Measurements from ENCODE around the gene PRDM16.

The PRDM16 gene

DNA sequence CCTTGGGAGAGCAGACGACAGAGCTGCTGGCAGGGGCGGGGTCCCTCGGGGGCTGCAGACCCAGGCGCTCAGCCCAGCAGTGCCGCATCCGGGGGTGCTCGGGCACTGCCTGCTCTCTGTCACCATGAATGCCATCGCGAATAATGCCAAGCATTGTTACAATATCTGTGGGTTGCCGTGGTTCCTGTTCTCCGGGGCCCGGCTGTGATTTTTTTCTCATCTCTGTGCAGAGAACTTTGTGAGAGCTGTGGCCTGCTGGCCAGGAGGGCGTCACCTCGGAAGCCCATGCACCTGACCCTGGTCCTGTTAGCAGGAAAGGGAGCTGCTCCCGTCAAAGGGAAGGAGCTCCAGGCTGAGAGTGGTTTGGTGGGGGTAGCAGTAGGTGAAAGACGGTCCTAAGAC lies 70.4 kb downstream of the PRDM16 start:
- no peak overlapping the region for H3K27ac ChIP-seq (ENCODE audit: low read depth, low read length)
- H3K4me1 ChIP-seq (ENCODE audit: control insufficient read depth, insufficient read depth, low read length): no peaks in the 10 kb centered on the region; the same call in 1 of the 2 replicates
- H3K9ac ChIP-seq (ENCODE audit: low read depth, low read length): no peak overlapping the region
- no peaks in the 10 kb centered on the region for H3K36me3 ChIP-seq (ENCODE audit: control insufficient read depth, insufficient read depth, low read length)
- no peak overlapping the region for H3K4me3 ChIP-seq (ENCODE audit: low read depth, low read length)
- no peaks in the 10 kb centered on the region for H3K27me3 ChIP-seq (ENCODE audit: control insufficient read depth, insufficient read depth, low read length)
- H3K9me3 ChIP-seq (ENCODE audit: control insufficient read depth, insufficient read depth, low read length): no peaks in the 10 kb centered on the region

- H3K27me3 ChIP-seq (ENCODE audit: control insufficient read depth, insufficient read depth, low read length): no peaks in the 10 kb centered on the region
- H3K4me3 ChIP-seq (ENCODE audit: low read depth, low read length): no peak overlapping the region
- no peaks in the 10 kb centered on the region for H3K9me3 ChIP-seq (ENCODE audit: control insufficient read depth, insufficient read depth, low read length)
- no peaks in the 10 kb centered on the region; the same call in 1 of the 2 replicates for H3K4me1 ChIP-seq (ENCODE audit: control insufficient read depth, insufficient read depth, low read length)
- H3K27ac ChIP-seq (ENCODE audit: low read depth, low read length): no peak overlapping the region
- H3K9ac ChIP-seq (ENCODE audit: low read depth, low read length): no peak overlapping the region
- H3K36me3 ChIP-seq (ENCODE audit: control insufficient read depth, insufficient read depth, low read length): no peaks in the 10 kb centered on the region
Measured at GRCh38 chr1:3139871-3140361, 70.9 kb downstream of the PRDM16 start.

GRCh38 chr1:3140437-3140836 lies 71.4 kb downstream of the PRDM16 start:
- no peaks in the 10 kb centered on the region for H3K27me3 ChIP-seq (ENCODE audit: control insufficient read depth, insufficient read depth, low read length)
- no peak overlapping the region for H3K9ac ChIP-seq (ENCODE audit: low read depth, low read length)
- no peaks in the 10 kb centered on the region; the same call in 1 of the 2 replicates for H3K4me1 ChIP-seq (ENCODE audit: control insufficient read depth, insufficient read depth, low read length)
- no peaks in the 10 kb centered on the region for H3K9me3 ChIP-seq (ENCODE audit: control insufficient read depth, insufficient read depth, low read length)
- H3K36me3 ChIP-seq (ENCODE audit: control insufficient read depth, insufficient read depth, low read length): no peaks in the 10 kb centered on the region
- no peak overlapping the region for H3K4me3 ChIP-seq (ENCODE audit: low read depth, low read length)
- no peak overlapping the region for H3K27ac ChIP-seq (ENCODE audit: low read depth, low read length)

DNA sequence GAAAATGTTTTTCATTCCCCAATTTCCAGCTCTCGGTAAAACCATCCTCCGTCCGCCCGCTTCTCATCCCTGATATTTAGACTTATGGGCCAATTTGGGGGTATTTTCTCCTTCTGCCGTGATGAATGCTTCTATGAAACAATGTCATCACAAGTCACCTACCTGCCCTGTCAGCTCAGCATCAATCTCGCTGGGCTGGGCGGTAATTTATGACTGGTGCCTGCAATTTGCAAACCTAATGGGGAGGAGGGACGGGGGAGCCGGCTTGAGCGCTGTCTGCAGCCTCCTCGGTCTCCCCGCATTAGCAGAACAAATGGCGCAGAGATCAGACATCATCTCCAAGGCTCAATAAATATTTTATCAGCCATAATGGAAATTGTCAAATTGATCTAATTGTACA lies 72.1 kb downstream of the PRDM16 start:
- no peak overlapping the region for H3K9ac ChIP-seq (ENCODE audit: low read depth, low read length)
- no peak overlapping the region for H3K4me3 ChIP-seq (ENCODE audit: low read depth, low read length)
- no peaks in the 10 kb centered on the region for H3K9me3 ChIP-seq (ENCODE audit: control insufficient read depth, insufficient read depth, low read length)
- no peaks in the 10 kb centered on the region for H3K36me3 ChIP-seq (ENCODE audit: control insufficient read depth, insufficient read depth, low read length)
- H3K4me1 ChIP-seq (ENCODE audit: control insufficient read depth, insufficient read depth, low read length): no peaks in the 10 kb centered on the region
- no peaks in the 10 kb centered on the region for H3K27me3 ChIP-seq (ENCODE audit: control insufficient read depth, insufficient read depth, low read length)
- no peak overlapping the region for H3K27ac ChIP-seq (ENCODE audit: low read depth, low read length)

DNA sequence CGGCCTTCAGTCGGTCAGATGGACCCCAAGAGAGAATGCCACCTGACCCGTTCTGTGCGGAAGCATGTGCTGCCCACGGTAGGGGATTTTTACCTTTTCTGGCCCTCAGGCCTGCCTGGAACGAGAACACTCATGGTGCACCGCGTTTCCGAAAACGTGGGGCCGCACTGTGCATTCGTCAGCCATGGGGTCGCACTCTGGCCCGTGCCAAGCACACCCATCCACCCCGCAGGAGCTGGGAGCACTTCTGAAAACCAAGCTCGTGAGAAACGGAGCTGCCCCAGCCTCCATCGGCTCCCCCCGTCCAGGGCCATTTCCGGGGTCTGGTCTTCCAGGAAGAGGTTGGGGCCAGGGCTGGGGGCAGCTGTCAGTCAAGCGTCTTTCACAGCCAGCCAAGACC lies 72.8 kb downstream of the PRDM16 start:
- Histone ChIP-seq H3K4me1 (ENCODE audit: control insufficient read depth, insufficient read depth, low read length) (no peaks in the 10 kb centered on the region), H3K27ac (ENCODE audit: low read depth, low read length) (no peak overlapping the region), H3K4me3 (ENCODE audit: low read depth, low read length) (no peak overlapping the region), H3K9ac (ENCODE audit: low read depth, low read length) (no peak overlapping the region), H3K9me3 (ENCODE audit: control insufficient read depth, insufficient read depth, low read length) (no peaks in the 10 kb centered on the region), H3K36me3 (ENCODE audit: control insufficient read depth, insufficient read depth, low read length) (no peaks in the 10 kb centered on the region), H3K27me3 (ENCODE audit: control insufficient read depth, insufficient read depth, low read length) (no peaks in the 10 kb centered on the region)

GRCh38 chr1:3142236-3142635 lies 73.2 kb downstream of the PRDM16 start:
- H3K9me3 ChIP-seq (ENCODE audit: control insufficient read depth, insufficient read depth, low read length): no peaks in the 10 kb centered on the region
- no peaks in the 10 kb centered on the region for H3K27me3 ChIP-seq (ENCODE audit: control insufficient read depth, insufficient read depth, low read length)
- H3K4me1 ChIP-seq (ENCODE audit: control insufficient read depth, insufficient read depth, low read length): no peaks in the 10 kb centered on the region
- H3K27ac ChIP-seq (ENCODE audit: low read depth, low read length): no peak overlapping the region
- H3K9ac ChIP-seq (ENCODE audit: low read depth, low read length): no peak overlapping the region
- no peak overlapping the region for H3K4me3 ChIP-seq (ENCODE audit: low read depth, low read length)
- H3K36me3 ChIP-seq (ENCODE audit: control insufficient read depth, insufficient read depth, low read length): no peaks in the 10 kb centered on the region

DNA sequence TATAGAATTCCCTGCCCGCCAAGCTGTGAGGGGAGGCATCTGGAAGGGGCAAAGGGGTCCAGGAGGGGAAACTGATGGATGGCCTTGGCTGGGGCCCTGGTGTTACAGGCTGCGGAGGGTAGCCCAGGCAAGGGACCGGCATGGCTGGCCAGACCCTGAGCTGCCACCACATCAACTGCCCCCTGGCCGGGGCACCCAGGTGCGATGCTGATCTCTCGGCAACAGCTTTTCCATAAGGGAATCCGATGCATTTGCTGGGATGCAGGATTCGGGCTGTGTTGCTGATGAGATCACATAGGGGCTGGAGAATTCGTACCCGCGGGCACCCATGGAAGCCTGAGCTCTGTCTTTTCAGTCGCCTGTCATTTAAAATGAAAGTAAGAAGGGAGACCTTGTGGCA lies 73.7 kb downstream of the PRDM16 start:
- no peaks in the 10 kb centered on the region for H3K9me3 ChIP-seq (ENCODE audit: control insufficient read depth, insufficient read depth, low read length)
- H3K4me3 ChIP-seq (ENCODE audit: low read depth, low read length): no peak overlapping the region
- no peaks in the 10 kb centered on the region for H3K4me1 ChIP-seq (ENCODE audit: control insufficient read depth, insufficient read depth, low read length)
- H3K36me3 ChIP-seq (ENCODE audit: control insufficient read depth, insufficient read depth, low read length): no peaks in the 10 kb centered on the region
- H3K27ac ChIP-seq (ENCODE audit: low read depth, low read length): no peak overlapping the region
- no peak overlapping the region for H3K9ac ChIP-seq (ENCODE audit: low read depth, low read length)
- no peaks in the 10 kb centered on the region for H3K27me3 ChIP-seq (ENCODE audit: control insufficient read depth, insufficient read depth, low read length)

DNA sequence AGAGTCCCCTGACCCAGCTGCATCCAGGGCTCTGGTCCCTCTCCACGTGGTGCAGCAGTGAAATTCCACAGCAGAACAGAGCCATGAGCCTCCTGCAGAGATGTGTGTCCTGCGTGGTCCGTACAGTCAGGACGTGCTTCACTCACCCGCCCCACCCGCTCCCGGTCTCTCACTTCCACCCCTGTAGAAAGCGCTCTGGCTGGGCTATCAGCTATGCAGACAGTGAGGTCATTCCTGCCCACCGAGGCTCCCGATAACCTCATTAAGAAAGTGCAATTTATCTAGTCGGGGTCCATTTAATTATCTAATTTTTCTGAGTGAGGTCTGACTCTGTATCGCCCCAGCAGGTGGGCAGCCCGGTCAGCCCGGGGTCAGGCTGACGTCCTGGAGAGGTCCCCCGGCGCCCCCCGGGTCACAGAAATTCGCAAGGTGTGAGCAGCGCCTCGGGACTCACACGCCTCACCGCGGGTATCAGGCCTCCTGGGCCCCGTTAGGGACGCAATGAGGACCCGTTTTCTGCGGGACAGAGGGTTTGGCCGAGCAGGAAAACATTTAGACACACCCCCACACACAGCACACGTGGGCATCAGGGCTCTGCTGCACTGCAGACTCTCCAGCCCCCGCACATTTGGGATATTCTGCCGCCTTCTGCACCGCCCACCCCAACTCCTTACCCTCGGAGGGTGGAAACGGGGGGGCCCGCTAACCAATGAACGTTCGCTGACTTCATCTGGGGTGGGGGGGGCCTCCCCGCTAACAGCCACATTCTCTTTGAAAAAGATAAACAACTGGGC lies 76.7 kb downstream of the PRDM16 start:
- no peak overlapping the region for H3K27ac ChIP-seq (ENCODE audit: low read depth, low read length)
- H3K4me3 ChIP-seq (ENCODE audit: low read depth, low read length): no peak overlapping the region
- H3K9me3 ChIP-seq (ENCODE audit: control insufficient read depth, insufficient read depth, low read length): no peaks in the 10 kb centered on the region
- H3K9ac ChIP-seq (ENCODE audit: low read depth, low read length): no peak overlapping the region
- H3K4me1 ChIP-seq (ENCODE audit: control insufficient read depth, insufficient read depth, low read length): no peaks in the 10 kb centered on the region
- H3K36me3 ChIP-seq (ENCODE audit: control insufficient read depth, insufficient read depth, low read length): no peaks in the 10 kb centered on the region
- no peaks in the 10 kb centered on the region for H3K27me3 ChIP-seq (ENCODE audit: control insufficient read depth, insufficient read depth, low read length)

DNA sequence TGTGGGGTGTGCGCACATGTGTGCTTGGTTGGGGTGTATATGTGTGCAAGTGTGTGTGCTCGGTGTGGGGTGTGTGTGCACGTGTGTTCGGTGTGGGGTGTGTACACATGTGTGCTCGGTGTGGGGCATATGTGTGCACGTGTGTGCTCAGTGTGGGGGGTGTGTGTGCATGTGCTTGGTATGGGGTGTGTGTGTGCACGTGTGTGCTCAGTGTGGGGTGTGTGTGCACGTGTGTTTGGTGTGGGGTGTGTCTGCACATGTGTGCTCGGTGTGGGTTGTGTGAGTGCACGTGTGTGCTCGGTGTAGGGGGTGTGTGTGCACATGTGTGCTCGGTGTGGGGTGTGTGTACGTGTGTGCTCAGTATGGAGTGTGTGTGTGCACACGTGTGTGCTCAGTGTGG lies 77.5 kb downstream of the PRDM16 start:
- no peaks in the 10 kb centered on the region for H3K27me3 ChIP-seq (ENCODE audit: control insufficient read depth, insufficient read depth, low read length)
- H3K4me3 ChIP-seq (ENCODE audit: low read depth, low read length): no peak overlapping the region

GRCh38 chr1:3146907-3147306 lies 77.9 kb downstream of the PRDM16 start:
- H3K9me3 ChIP-seq (ENCODE audit: control insufficient read depth, insufficient read depth, low read length): no peaks in the 10 kb centered on the region
- no peak overlapping the region for H3K9ac ChIP-seq (ENCODE audit: low read depth, low read length)
- H3K4me1 ChIP-seq (ENCODE audit: control insufficient read depth, insufficient read depth, low read length): no peaks in the 10 kb centered on the region
- H3K27ac ChIP-seq (ENCODE audit: low read depth, low read length): no peak overlapping the region
- no peak overlapping the region for H3K4me3 ChIP-seq (ENCODE audit: low read depth, low read length)
- H3K27me3 ChIP-seq (ENCODE audit: control insufficient read depth, insufficient read depth, low read length): no peaks in the 10 kb centered on the region
- H3K36me3 ChIP-seq (ENCODE audit: control insufficient read depth, insufficient read depth, low read length): no peaks in the 10 kb centered on the region

More for the DNA sequence above, 77.5 kb downstream of the PRDM16 start:
- Histone ChIP-seq H3K9me3 (ENCODE audit: control insufficient read depth, insufficient read depth, low read length) (no peaks in the 10 kb centered on the region), H3K27ac (ENCODE audit: low read depth, low read length) (no peak overlapping the region), H3K9ac (ENCODE audit: low read depth, low read length) (no peak overlapping the region), H3K36me3 (ENCODE audit: control insufficient read depth, insufficient read depth, low read length) (no peaks in the 10 kb centered on the region), H3K4me1 (ENCODE audit: control insufficient read depth, insufficient read depth, low read length) (no peaks in the 10 kb centered on the region)

GRCh38 chr1:3148171-3148570 lies 79.2 kb downstream of the PRDM16 start:
- H3K27me3 ChIP-seq (ENCODE audit: control insufficient read depth, insufficient read depth, low read length): no peaks in the 10 kb centered on the region
- H3K9me3 ChIP-seq (ENCODE audit: control insufficient read depth, insufficient read depth, low read length): no peaks in the 10 kb centered on the region
- H3K36me3 ChIP-seq (ENCODE audit: control insufficient read depth, insufficient read depth, low read length): no peaks in the 10 kb centered on the region
- H3K27ac ChIP-seq (ENCODE audit: low read depth, low read length): no peak overlapping the region
- no peaks in the 10 kb centered on the region for H3K4me1 ChIP-seq (ENCODE audit: control insufficient read depth, insufficient read depth, low read length)
- H3K9ac ChIP-seq (ENCODE audit: low read depth, low read length): no peak overlapping the region
- no peak overlapping the region for H3K4me3 ChIP-seq (ENCODE audit: low read depth, low read length)
